ENCODE data around the gene ATF3.
"Not testable (repeated sequence)": the region's sequence is repeated elsewhere in the genome, so short reads cannot be mapped to it uniquely, and the experiment has no call there.

Gene ATF3

GRCh38 chr1:212625781-212626450 is 17.4 kb downstream of the ATF3 start:
- no peak for DNase-seq (ENCODE audit: low read depth, low spot score)

DNA sequence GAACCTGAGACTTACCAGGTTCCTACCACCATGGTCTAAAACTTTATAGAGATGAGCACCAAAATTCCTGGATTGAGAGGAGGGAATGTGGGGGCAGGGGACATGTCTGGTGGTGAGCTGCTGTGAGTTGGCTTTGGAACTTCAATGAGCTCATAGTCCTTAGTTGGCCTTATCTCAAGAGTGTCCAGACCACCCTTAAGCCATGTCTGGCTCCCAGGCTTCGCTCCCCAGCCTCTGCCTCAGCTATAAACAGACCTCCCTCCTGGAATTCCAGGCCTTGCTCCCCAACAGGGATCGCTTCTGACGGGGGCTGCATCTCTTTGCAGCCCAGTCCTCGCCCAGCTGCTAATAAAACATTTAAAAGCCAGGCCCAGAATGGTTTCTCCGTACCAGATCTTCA is 19.5 kb downstream of the ATF3 start:
- no peak for DNase-seq (ENCODE audit: low read depth, low spot score)

DNA sequence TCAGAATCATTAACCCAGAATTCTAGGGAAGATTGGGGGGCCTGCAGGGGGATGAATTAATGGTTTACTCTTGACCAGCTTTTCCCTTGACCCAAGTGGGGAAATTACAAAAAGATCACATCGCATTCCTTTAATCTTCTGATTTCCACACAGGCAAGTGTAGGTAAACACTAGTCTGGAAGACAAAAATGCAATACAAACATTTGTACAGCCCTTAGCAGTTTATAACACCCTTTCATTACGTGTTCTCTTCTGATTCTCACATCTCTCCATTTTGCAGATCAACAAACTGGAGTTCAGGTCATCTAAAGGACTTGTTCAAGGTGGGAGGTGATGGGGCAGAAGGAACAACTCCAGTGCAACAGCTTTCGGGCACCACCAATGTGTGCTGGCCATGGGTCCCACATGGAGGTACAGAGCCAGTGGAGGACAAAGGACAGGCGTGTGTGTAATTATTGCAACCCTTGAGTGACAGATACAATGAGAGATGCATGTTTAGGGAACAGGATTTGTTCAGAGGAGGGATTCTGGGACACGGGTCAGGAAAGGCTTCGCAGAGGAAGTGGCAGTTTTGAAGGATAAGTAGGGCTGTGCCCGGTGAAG is 20.4 kb downstream of the ATF3 start:
- no peak for DNase-seq (ENCODE audit: low read depth, low spot score)

DNA sequence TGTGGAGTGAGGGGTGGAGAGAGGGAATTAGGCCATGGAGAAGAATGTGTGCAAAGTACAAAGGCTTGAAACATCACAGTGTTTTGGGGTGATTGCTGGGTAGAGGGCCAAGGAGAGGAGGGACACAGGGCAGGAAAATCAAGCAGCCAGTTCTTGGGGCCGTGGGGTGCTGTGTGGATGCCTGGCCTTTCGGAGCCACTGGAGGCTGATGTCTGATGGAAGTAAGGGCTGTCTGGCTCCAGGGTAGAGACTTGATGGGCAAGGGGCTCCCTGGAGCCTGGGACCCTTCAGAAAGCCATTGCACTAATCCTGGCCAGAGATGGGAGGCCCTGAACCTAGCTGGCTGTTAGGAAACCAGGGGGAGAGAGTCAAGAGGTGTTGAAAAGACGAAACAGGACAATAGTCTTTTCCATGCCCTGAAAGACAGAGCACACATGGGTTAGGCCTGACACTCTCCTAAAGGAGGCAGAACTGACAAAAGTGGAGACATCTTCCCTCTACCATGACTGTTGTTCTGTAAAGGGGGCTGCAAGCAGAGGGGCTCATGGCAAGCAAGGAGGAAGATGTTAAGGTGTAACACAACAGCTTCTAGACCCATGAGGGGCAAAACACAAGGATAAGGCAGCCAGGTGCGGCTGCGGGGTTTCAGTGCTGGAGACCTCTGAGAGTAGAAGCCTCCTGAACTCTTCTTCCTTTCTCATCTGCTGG is 21.0 kb downstream of the ATF3 start:
- no peak for DNase-seq (ENCODE audit: low read depth, low spot score)

DNA sequence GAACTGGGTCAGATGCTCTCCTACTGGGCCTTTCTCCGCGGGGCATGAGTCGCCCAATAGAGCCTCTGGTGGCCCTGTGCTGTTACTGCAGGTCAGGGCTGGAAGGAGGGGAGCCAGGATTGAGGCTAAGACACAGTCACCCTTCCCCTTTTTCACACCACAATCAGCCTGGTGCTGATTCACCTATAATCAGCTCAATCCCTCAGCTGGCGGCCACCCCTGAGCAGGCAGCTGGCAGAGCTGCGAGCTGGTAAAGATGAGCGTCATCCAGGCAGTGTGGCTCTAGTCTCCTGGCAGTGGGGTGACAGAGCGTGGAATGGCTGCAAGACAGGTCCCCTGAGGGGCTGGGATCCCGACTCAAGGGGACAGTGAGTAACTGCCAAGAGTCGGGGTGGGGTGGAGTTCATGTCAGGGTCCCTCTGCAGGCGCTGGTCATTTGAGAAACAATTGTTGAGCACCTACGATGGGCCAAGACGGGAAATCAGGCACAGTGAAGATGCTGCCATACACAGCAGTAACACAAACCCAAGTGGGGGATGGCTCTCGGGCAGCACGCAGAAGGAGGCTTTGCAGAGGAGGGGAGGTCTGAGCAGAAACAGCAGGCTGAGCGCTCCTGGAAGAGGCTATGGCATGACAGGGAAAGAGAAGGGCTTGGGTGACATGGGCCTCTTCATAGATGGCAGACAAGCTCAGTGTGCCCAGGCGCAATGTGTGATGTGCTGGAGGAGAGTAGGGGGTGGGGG is 21.8 kb downstream of the ATF3 start:
- peak; percentile 80 for DNase-seq (ENCODE audit: low read depth, low spot score)

DNA sequence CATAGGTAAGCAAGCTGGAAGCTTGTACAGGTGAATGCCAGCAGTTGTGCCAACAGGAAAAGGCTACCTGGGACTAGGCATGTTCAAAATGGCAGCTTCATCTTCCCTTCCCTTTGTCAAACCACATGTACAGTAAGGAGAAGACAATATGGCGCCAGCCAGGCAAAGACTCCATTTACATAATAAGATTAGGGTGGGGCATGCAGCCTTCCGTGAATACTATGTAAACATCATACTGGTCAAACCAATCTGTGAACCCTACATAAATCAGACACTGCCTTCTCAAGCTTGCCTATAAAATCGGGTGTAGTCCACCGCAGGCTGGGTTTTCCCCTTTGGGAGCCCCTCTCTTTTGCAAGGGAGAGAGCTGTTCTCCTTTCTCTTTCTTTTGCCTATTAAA is 24.6 kb downstream of the ATF3 start:
- no peak for DNase-seq (ENCODE audit: low read depth, low spot score)

DNA sequence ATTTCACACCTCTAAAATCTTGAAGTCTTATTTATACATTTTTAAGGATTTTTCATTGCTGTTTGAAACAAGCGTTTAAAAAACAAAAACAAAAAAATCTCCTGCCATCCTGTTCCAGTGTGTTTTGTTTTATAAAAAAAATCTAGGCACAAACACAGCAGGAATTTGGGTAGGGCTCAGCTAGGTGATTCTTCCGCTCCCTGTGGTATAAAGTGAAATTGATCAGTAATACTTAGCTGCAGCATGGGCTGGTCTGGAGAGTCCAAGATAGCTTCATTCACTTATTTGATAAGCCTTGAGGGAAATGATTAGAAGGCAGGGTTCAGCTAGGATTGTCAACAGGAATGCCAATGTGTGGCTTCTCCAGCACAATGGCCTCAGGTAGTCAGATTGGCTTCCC is 25.7 kb downstream of the ATF3 start:
- no peak for DNase-seq (ENCODE audit: low read depth, low spot score)

- peak; percentile 79 for DNase-seq (ENCODE audit: low read depth, low spot score)
Observed at GRCh38 chr1:212635141-212635631, 26.6 kb downstream of the ATF3 start.

GRCh38 chr1:212637902-212638301 is 29.3 kb downstream of the ATF3 start:
- peak; percentile 60 for DNase-seq (ENCODE audit: low read depth, low spot score)

GRCh38 chr1:212638492-212639151 is 30.1 kb downstream of the ATF3 start:
- DNase-seq (ENCODE audit: low read depth, low spot score) = peak; percentile 89

DNA sequence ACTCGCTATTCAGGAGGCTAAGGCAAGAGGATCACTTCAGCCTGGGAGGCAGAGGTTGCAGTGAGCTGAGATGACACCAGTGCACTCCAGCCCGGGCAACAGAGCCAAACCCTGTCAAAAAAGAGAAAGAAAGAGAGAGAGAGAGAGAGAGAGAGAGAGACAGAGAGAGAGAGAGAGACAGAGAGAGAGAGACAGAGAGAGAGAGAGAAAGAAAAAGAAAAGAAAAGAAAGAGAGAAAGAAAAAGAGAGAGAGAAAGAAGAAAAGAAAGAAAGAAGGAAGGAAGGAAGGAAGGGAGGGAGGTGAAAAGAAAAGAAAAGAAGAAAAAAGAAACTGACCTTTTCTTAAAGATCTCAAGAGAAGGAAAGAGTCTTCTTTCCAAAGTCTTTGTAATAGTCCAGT is 31.0 kb downstream of the ATF3 start:
- not testable (repeated sequence) for DNase-seq (ENCODE audit: low read depth, low spot score)

DNA sequence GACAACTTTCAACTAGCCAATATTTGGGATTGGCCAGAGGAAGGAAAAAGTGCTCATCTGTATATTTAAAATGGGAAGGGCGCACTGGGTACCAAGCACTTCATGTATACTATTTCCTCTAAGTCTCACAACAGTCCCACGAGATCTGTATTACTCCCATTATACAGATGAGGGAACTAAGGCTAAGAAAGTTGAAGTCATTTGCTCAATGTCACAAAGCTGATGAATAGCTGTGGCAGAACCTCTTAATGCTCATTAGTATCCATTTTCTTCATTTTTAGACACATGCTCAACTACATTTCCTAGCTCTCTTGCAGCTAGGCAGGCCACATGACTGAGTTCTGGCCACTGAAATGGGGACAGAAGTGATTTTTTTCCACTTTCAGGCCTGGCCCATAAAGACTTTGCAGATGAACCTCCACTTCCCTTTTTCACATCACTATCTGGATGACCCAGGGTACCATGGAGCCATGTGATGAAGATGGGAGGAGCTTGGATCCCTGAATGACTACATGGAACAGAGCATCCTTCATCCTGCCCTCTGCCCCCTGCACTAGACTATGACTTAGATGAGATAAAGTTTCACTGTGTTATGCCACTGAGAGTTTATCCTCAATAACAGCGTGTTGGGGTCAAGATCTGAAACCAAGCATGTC is 31.8 kb downstream of the ATF3 start:
- DNase-seq (ENCODE audit: low read depth, low spot score) = no peak

- DNase-seq (ENCODE audit: low read depth, low spot score) = peak; percentile 52
Observed at GRCh38 chr1:212641956-212642355, 33.4 kb downstream of the ATF3 start.

GRCh38 chr1:212643877-212644276 is 35.3 kb downstream of the ATF3 start:
- no peak for DNase-seq (ENCODE audit: low read depth, low spot score)

- DNase-seq (ENCODE audit: low read depth, low spot score) = no peak
Observed at GRCh38 chr1:212644866-212645545, 36.4 kb downstream of the ATF3 start.

DNA sequence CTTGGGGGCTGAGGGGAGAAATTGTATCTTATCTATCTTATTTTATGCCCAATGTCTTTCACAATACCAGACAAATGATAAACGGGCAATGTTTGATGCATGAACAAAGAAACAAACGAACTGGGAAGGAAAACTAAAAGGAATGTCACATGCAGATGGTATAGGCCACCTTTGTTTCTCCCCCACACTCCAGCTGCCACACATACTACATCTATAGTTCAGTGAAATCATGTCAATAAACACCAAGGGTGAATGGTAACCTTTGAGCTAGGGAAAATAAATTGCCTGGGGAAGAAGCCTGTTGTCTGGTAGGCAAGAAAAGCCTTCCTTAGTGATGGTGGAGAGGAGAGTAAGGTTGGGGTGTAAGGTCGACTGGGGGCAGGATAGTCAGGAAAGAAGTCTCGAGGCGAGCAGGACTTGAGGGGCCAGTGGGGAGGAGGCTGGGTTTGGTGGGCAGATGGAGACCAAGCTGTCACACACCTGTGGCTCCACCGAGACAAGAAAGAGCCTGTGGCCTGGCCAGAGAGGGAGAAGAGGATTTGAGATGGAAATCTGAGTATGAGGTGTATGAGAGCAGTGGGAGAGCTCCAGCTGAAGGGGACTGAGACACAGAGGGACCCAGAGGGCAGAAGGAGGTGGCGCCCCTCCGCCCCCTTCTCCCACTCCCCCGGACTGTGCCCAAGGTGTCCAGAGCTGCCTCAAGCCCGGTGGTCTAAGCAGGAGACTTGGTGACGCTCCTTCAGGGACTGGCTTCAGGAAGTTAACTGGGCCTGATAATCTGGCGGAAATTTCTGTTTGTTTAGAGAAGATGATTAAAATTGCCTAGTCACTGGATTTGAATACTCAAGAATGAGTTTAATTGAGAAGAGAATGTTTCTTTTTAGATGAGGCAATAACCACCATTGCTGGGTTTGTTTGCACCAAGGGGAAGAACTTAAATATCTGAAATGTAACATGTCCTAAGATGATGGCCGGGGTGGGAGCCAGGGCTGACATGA is 37.3 kb downstream of the ATF3 start:
- DNase-seq (ENCODE audit: low read depth, low spot score) = no peak

DNA sequence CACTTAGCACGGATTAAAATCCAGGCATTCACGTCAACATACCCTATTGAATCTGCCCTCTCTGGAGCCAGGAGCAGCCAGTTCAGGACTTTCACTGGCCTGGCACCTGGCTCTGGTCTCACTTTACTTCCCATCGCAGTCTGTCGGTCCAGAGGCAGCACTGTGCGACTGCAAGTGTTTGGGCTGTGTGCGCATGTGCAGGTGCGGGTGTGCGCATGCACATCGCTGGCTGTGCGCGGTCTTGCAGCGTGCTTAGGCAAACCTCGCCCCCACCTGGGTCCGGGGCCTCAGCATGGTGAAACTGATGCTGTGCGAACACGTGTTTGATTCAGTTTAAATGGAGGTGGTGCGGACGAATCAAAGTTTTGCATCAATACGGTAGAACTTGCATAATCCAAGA is 38.0 kb downstream of the ATF3 start:
- DNase-seq (ENCODE audit: low read depth, low spot score) = no peak

GRCh38 chr1:212647004-212647403 is 38.4 kb downstream of the ATF3 start:
- no peak for DNase-seq (ENCODE audit: low read depth, low spot score)

GRCh38 chr1:212648431-212648830 is 39.9 kb downstream of the ATF3 start:
- no peak for DNase-seq (ENCODE audit: low read depth, low spot score)
